ENCODE data around the gene ACACB.

Gene ACACB

DNA sequence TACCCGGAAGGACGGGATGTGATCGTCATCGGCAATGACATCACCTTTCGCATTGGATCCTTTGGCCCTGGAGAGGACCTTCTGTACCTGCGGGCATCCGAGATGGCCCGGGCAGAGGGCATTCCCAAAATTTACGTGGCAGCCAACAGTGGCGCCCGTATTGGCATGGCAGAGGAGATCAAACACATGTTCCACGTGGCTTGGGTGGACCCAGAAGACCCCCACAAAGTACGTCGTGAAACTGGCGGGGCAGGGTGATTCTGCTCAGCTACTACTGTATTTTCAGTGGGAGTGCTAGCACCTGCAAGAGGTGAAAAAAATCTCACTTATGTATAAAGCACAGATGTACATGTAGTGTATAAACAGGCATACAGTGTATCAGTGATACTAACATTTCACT is 129.8 kb downstream of the ACACB start:
- Histone ChIP-seq H3K27me3 (no peaks in the 10 kb centered on the region), H3K36me3 (peaks cover 61 to 86% (median 85%) of the 10 kb centered on the region in 3 donors), H3K4me3 (no peak overlapping the region), H3K4me1 (no peaks in the 10 kb centered on the region), H3K9me3 (no peaks in the 10 kb centered on the region), H3K27ac (no peak overlapping the region)
- no peak for TF ChIP-seq CTCF (IDR thresholded peaks at IDR 0.05)
- no peak for DNase-seq
- intact Hi-C loops (cut with DNase I; ENCODE audit: low total_unique reads), result no loop called here

DNA sequence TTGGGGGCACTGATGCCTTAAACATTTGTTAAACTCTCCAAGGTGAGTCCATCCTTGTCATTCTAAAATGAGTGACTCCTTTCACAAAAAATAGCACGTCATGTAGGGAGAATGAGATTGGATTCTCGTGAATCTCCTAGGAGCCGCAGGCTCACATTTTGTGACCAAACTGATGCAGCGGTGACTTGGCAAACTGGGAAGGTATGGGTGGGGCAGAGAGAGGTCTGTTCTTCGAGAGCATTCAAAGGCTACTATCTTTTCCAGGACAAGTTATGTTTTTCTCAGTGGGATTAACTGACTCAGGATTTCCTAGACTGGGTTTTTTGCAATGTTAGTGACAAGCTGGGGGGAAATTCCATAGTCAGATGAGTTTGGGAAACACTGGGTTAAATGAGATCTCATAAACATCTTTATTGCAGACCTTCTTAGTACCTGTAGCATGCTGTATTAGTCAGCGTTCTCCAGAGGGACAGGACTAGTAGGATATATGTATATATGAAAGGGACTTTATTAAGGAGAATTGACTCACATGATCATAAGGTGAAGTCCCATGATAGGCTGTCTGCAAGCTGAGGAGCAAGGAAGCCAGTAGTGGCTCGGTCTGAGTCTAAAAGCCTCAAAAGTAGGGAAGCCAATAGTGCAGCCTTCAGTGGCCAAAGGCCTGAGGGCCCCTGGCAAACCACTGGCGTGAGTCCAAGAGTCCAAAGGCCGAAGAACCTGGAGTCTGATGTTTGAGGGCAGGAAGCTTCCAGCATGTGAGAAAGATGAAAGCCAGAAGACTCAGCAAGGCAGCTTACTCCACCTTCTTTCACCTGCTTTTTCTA is 131.7 kb downstream of the ACACB start:
- intact Hi-C loops (cut with DNase I; ENCODE audit: low total_unique reads), result no loop called here

GRCh38 chr12:109250523-109250922 is 134.1 kb downstream of the ACACB start:
- no peak overlapping the region for H3K27ac ChIP-seq
- no peak for TF ChIP-seq CTCF (IDR thresholded peaks at IDR 0.05)
- no peak for DNase-seq
- intact Hi-C loops (cut with DNase I; ENCODE audit: low total_unique reads), result no loop called here
- H3K27me3 ChIP-seq, result no peaks in the 10 kb centered on the region
- peaks cover 50 to 90% (median 86%) of the 10 kb centered on the region in 3 donors for H3K36me3 ChIP-seq
- H3K9me3 ChIP-seq, result peaks cover 0 to 9% (median 6%) of the 10 kb centered on the region in 3 donors
- no peaks in the 10 kb centered on the region for H3K4me1 ChIP-seq
- H3K4me3 ChIP-seq, result no peak overlapping the region

More for the DNA sequence above, 131.7 kb downstream of the ACACB start:
- Histone ChIP-seq H3K4me3 (no peak overlapping the region), H3K9me3 (no peaks in the 10 kb centered on the region), H3K27ac (no peak overlapping the region), H3K4me1 (no peaks in the 10 kb centered on the region), H3K27me3 (no peaks in the 10 kb centered on the region), H3K36me3 (peaks cover 51 to 85% (median 85%) of the 10 kb centered on the region in 3 donors)
- no peak for DNase-seq
- TF ChIP-seq CTCF (IDR thresholded peaks at IDR 0.05), result no peak

DNA sequence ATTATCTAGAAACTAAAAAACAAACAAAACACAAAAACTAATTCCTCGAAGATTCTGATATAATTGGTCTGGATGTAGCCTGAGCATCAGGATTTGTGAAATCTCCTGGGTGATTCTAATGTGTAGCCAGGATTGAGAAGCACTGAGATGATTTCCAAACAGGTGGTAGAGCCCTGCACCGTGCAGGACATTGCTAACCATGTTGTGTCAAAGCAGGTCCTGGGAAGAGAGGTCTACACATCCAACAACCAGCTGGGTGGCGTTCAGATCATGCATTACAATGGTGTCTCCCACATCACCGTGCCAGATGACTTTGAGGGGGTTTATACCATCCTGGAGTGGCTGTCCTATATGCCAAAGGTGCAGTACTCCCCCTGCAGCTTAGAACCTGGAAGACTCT is 136.4 kb downstream of the ACACB start:
- Histone ChIP-seq H3K27me3 (no peaks in the 10 kb centered on the region), H3K4me3 (no peak overlapping the region), H3K9me3 (peaks cover 0 to 9% (median 6%) of the 10 kb centered on the region in 3 donors), H3K36me3 (peaks cover 36 to 86% (median 86%) of the 10 kb centered on the region in 3 donors), H3K4me1 (no peaks in the 10 kb centered on the region), H3K27ac (no peak overlapping the region)
- intact Hi-C loops (cut with DNase I; ENCODE audit: low total_unique reads), result no loop called here
- DNase-seq, result no peak
- no peak for TF ChIP-seq CTCF (IDR thresholded peaks at IDR 0.05)

- Histone ChIP-seq H3K9me3 (peaks cover 0 to 9% (median 6%) of the 10 kb centered on the region in 3 donors), H3K4me1 (no peaks in the 10 kb centered on the region), H3K36me3 (peaks cover 47 to 93% (median 86%) of the 10 kb centered on the region in 3 donors), H3K27me3 (no peaks in the 10 kb centered on the region), H3K4me3 (no peak overlapping the region), H3K27ac (no peak overlapping the region)
- no peak for DNase-seq
- intact Hi-C loops (cut with DNase I; ENCODE audit: low total_unique reads), result no loop called here
- no peak for TF ChIP-seq CTCF (IDR thresholded peaks at IDR 0.05)
These were observed 137.6 kb downstream of the ACACB start for GRCh38 chr12:109253913-109254544.
